Measurements from ENCODE around the gene GRAMD1A. TPM values are rescaled to one million over a fixed set of nuclear protein-coding genes. Genes with fewer than 3 reads are reported as not detected.
"Not testable (repeated sequence)": the region's sequence is repeated elsewhere in the genome, so short reads cannot be mapped to it uniquely, and the experiment has no call there.

The GRAMD1A gene
- total RNA-seq, 2 experiments from 2014 or later: 109 to 127 TPM

DNA sequence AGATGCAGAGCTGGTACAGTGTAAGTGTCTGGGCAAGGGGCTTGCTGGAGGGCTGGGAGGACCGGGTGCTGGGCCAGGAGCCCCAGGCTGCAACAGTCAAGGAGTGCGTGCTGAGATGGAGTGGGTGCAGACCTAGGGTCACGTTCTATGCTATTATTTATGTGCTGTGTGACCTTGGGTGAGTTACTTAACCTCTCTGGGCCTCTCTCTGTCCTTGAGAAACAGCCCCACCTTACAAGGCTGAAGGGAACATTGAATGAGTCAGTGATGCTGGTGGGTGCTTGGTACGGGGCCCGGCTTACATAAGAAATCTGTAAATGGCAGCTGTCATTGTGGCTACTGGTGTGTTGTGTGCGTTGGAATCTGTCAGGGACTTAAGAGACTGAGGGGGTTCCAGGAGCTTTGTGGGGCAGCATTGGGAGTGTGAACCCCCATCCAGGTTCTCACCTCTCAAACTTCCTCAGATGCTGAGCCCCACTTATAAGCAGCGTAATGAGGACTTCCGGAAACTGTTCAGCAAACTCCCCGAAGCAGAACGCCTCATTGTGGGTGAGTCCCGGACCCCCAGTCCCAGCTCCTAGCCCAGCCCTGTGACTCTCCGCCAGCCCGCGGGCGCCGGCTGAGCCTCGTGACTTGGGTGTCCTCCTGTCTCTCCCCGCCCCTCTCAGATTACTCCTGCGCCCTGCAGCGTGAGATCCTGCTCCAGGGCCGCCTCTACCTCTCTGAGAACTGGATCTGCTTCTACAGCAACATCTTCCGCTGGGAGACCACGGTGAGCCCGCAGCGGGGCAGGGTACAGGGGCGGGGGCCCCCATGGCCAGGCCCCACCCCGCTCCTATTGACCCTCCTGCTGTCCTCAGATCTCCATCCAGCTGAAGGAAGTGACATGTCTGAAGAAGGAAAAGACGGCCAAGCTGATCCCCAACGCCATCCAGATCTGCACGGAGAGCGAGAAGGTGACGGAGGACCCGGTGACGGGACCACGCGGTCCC lies 9.6 kb downstream of the GRAMD1A start:
- Mint-ChIP-seq H3K27ac (peak overlapping the region; percentile 31), H3K36me3 (peaks cover 40% of the 10 kb centered on the region)
- no peak for ATAC-seq

DNA sequence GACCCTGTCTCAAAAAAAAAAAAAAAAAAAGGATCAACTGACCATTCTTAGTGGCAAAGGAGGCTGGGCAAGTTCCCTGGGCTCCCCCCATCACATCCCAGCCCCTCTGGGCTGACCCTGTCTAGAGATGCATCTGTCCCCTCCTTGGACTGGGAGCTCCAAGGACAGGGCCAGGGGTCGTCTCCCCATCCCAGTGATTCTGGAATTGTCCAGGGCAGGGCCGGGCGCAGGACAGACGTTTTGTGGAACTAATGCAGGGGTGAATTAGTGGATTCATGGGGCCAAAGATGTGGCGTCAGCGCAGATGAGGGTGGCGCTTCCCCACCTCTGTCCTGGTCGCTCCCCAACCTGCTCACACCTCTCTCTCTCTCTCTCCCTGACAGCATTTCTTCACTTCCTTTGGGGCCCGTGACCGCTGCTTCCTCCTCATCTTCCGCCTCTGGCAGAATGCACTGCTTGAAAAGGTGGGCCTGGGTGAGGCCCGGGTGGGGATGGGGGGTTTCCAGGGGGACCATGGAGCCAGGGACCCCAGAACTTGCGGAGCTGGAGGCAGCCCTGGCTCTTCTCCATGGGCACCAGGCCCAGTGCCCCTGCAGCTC lies 11.1 kb downstream of the GRAMD1A start:
- DNase-seq (peak; percentile 66), ATAC-seq (peak; percentile 44)
- H3K36me3 Mint-ChIP-seq: peaks cover 43% of the 10 kb centered on the region
- CTCF ChIA-PET: interaction anchor here (0.7 to 8.4 kb wide), 7 partner anchors 10 to 44 kb away, joined by 3 to 97 read pairs (median 8); partner anchors contain the start of gene GRAMD1A
- peak overlapping the region; percentile 77 for H3K27ac Mint-ChIP-seq
- peaks cover 55% of the 10 kb centered on the region for H3K4me1 Mint-ChIP-seq
- no peaks in the 10 kb centered on the region for H3K9me3 Mint-ChIP-seq (ENCODE audit: low read depth)
- no peaks in the 10 kb centered on the region for H3K27me3 Mint-ChIP-seq
- no peak overlapping the region for H3K4me3 Mint-ChIP-seq

More for the DNA sequence above, 9.6 kb downstream of the GRAMD1A start:
- Mint-ChIP-seq H3K27me3 (no peaks in the 10 kb centered on the region), H3K9me3 (ENCODE audit: low read depth) (no peaks in the 10 kb centered on the region), H3K4me1 (peaks cover 51% of the 10 kb centered on the region), H3K4me3 (no peak overlapping the region)
- DNase-seq: no peak
- CTCF ChIA-PET: interaction anchor here (1.3 to 8.4 kb wide), 3 partner anchors 8 to 37 kb away, joined by 4 to 97 read pairs (median 38); partner anchors contain the start of gene GRAMD1A

DNA sequence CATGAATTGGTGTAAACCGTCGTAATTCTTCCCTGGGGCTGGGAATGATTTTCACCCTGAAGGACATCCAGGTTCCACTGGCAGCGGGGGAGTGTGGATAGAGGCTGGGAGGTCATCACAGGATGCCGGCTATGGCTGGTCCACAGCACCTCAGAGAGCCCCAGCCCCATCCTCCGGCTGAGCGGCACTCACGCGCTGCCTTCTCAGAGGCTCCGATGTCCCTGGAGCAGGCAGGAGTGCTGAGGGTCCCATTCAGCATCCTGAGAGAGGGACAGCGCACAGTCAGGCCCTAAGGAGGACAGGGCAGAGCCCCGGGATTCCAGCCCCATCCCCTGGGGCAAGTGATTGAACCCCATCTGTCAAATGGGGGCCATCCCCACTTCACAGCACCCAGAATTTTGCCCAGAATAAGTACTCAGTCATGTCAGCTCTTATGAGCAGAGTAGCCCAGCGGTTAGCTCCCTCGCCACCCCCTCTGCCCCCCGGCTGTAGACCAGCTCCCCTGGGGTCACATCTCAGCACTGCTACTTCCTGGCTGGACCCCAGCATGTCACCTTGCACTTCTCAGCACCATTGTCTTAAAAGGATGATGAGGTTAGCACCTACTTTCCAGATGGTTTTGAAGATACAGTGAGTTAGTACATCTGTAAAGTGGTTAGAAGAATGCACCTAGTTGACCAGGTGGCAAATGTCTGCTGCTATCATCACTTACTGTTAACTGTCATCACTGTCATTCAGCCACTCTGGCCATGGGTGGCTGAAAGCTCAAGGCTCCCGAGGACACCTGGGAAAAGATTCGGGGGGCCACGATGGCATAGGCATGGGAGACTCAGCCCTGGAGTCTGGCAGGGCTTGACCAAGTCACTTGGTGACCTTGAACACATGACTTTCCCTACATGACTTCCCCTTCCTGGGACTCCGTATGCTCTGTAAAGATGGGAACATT lies 11.9 kb downstream of the GRAMD1A start:
- Mint-ChIP-seq H3K4me1 (peaks cover 52% of the 10 kb centered on the region), H3K36me3 (peaks cover 39% of the 10 kb centered on the region), H3K27ac (peak overlapping the region; percentile 77), H3K9me3 (ENCODE audit: low read depth) (no peaks in the 10 kb centered on the region), H3K4me3 (no peak overlapping the region), H3K27me3 (no peaks in the 10 kb centered on the region)
- CTCF ChIA-PET: interaction anchor here (0.8 to 8.4 kb wide), 14 partner anchors 10 to 48 kb away, joined by 3 to 97 read pairs (median 6); partner anchors contain the start of genes GRAMD1A and ZNF792
- ATAC-seq (peak; percentile 28), DNase-seq (no peak)

DNA sequence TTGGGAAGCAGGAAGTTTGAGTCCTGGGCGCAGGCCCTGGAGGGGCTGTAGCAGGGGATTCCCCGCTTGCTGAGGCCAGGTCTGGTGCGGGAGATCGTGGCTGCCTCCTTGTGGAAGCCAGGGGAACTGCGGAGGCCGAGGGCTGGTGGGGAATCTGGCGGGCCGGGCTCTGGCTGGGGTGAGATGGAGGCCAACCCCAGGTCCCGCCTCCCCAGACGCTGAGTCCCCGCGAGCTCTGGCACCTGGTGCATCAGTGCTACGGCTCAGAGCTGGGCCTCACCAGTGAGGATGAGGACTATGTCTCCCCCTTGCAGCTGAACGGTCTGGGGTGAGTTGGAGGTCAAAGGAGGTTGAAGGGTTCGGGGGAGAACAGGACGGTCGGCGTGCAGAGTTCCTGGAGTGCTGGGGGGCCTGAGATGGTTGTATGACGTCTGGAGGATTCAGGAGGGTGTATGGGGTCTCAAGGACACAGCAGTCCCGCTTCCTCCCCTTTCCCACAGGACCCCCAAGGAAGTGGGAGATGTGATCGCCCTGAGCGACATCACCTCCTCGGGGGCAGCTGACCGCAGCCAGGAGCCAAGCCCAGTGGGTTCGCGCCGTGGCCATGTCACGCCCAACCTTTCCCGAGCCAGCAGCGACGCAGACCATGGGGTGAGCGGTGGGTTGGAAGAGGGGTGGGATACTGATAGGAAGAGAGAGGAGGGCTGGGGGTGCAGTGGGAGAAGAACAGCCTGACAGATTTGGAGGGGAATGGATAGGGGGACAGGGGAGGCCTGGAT lies 13.1 kb downstream of the GRAMD1A start:
- Mint-ChIP-seq H3K9me3 (ENCODE audit: low read depth) (no peaks in the 10 kb centered on the region), H3K4me3 (no peak overlapping the region), H3K36me3 (peaks cover 47% of the 10 kb centered on the region), H3K4me1 (peaks cover 52% of the 10 kb centered on the region), H3K27me3 (no peaks in the 10 kb centered on the region), H3K27ac (peak overlapping the region; percentile 56)
- ATAC-seq (peak; percentile 67), DNase-seq (peak; percentile 83)
- CTCF ChIA-PET: interaction anchor here (0.6 to 8.4 kb wide), 15 partner anchors 8 to 123 kb away, joined by 3 to 97 read pairs (median 5); partner anchors contain the start of genes GRAMD1A, ZNF30 and ZNF792

DNA sequence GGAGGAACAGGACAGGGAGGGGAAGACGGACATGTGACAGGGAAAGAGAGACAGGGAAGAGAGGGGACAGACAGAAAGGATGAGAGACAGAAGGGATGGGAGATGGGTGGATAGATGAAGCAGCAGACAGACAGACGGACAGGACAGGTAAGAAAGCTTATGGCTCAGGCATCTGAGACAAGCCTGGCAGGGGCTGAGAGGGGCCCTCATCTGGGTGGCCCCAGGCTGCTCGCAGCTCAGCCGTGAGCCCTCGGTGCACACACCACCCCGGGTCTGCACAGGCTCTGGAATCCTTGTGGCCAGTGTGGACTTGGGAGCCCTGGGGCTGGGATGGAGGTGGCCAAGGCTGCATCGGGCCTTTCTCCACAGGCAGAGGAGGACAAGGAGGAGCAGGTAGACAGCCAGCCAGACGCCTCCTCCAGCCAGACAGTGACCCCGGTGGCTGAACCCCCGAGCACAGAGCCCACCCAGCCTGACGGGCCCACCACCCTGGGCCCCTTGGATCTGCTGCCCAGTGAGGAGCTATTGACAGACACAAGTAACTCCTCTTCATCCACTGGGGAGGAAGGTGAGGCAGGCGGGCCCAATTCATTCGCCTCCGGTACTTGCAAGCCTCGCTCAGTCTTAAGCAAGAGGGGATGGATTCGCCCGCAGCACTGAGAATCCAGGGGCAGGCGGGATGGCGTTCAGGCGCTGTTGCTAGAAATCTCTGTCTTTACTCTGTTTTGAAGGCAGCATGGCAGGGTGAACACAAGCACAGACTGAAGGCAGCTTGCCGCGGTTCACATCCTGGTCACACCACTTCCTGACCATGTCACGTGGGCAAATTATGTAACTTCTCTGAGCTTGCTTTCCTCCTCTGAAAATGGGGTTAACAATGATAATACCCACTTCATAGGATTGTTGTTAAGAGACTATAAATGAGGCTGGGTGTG lies 14.0 kb downstream of the GRAMD1A start:
- DNase-seq (peak; percentile 86), ATAC-seq (peak; percentile 61)
- Mint-ChIP-seq H3K27me3 (no peaks in the 10 kb centered on the region), H3K27ac (peak overlapping the region; percentile 73), H3K4me1 (peaks cover 52% of the 10 kb centered on the region), H3K36me3 (peaks cover 51% of the 10 kb centered on the region), H3K9me3 (ENCODE audit: low read depth) (no peaks in the 10 kb centered on the region), H3K4me3 (peak overlapping the region; percentile 4)
- CTCF ChIA-PET: interaction anchor here (0.7 to 8.4 kb wide), 14 partner anchors 13 to 122 kb away, joined by 3 to 97 read pairs (median 8); partner anchors contain the start of genes GRAMD1A, ZNF30 and ZNF792

DNA sequence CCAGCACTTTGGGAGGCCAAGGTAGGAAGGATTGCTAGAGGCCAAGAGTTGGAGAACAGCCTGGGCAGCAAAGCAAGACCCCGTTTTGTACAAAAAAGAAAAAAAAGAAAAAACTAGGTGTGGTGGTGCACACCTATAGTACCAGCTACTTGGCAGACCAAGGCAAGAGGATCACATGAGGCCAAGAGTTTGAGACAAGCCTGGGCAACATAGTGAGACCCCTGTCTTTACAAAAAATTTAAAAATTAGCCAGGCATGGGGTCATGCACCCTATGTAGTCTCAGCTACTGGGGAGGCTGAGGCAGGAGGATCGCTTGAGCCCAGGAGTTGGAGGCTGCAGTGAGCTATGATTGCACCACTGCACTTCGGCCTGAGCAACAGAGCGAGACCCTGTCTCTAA lies 14.7 kb downstream of the GRAMD1A start:
- ATAC-seq; H3K27me3 Mint-ChIP-seq; DNase-seq; H3K9me3 Mint-ChIP-seq (ENCODE audit: low read depth): not testable (repeated sequence)
- peaks cover 51% of the 10 kb centered on the region for H3K4me1 Mint-ChIP-seq
- peak overlapping the region; percentile 4 for H3K4me3 Mint-ChIP-seq
- CTCF ChIA-PET: interaction anchor here (0.9 to 8.4 kb wide), 11 partner anchors 12 to 121 kb away, joined by 3 to 97 read pairs (median 9); partner anchors contain the start of genes GRAMD1A and ZNF792
- H3K27ac Mint-ChIP-seq: peak overlapping the region; percentile 73
- H3K36me3 Mint-ChIP-seq: peaks cover 50% of the 10 kb centered on the region

DNA sequence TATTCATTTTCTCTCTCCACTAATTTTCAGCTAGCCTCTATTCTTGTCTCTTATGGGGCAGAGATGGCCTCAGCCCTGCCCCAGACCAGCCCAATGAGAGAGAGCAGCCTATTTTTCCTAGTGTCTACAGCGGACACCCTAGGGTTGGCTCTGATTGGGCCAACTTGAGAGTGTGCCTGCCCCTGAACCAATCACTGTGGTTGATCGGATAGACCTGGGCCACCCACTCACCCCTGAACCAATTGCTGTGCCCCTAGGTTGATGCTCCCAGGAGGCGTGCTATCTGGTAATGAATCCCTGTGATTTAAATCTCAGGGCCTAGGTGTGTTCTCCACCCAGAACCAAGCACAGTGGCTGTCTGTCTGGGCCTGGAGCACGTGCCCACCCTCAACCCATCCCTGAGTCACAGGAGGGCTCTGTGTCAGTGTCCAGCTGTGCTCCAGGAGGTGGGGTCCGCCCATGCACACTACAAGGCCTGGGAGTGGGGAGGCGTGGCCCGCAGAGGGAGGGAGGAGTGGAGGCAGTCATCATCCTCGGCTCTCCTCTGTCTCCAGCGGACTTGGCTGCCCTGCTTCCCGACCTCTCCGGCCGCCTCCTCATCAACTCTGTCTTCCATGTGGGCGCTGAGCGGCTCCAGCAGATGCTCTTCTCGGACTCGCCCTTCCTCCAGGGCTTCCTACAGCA lies 15.3 kb downstream of the GRAMD1A start:
- Mint-ChIP-seq H3K4me3 (no peak overlapping the region), H3K9me3 (ENCODE audit: low read depth) (no peaks in the 10 kb centered on the region), H3K36me3 (peaks cover 48% of the 10 kb centered on the region), H3K27me3 (no peaks in the 10 kb centered on the region), H3K27ac (no peak overlapping the region), H3K4me1 (peaks cover 47% of the 10 kb centered on the region)
- no peak for DNase-seq
- ATAC-seq: no peak
- CTCF ChIA-PET: interaction anchor here (0.9 to 8.4 kb wide), 5 partner anchors 12 to 76 kb away, joined by 3 to 97 read pairs (median 4); no protein-coding TSS in a partner anchor

DNA sequence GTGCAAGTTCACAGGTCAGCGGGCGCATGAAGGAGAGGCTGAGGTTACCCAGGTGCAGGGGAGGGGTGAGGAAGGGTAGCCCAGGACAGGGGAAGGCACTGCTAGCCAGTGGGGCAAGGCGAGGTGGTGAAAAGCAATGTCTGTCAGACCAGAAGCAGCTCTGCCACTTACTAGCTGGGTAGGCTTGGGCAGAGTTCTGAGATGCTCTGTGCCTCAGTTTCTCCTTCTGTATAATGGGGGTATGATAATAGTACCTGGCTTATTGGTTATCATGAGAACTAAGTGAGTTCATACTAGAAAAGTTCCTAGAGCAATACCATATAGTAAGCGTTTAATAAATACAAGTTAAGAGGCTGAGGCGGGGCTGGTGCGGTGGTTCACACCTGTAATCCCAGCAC lies 15.8 kb downstream of the GRAMD1A start:
- no peaks in the 10 kb centered on the region for H3K27me3 Mint-ChIP-seq
- peaks cover 42% of the 10 kb centered on the region for H3K4me1 Mint-ChIP-seq
- DNase-seq (no peak), ATAC-seq (no peak)
- peaks cover 49% of the 10 kb centered on the region for H3K36me3 Mint-ChIP-seq
- no peak overlapping the region for H3K27ac Mint-ChIP-seq
- CTCF ChIA-PET: interaction anchor here (8.4 kb wide), 1 partner anchor 44 kb away, joined by 97 read pairs; no protein-coding TSS in a partner anchor
- H3K9me3 Mint-ChIP-seq (ENCODE audit: low read depth): no peaks in the 10 kb centered on the region
- no peak overlapping the region for H3K4me3 Mint-ChIP-seq

DNA sequence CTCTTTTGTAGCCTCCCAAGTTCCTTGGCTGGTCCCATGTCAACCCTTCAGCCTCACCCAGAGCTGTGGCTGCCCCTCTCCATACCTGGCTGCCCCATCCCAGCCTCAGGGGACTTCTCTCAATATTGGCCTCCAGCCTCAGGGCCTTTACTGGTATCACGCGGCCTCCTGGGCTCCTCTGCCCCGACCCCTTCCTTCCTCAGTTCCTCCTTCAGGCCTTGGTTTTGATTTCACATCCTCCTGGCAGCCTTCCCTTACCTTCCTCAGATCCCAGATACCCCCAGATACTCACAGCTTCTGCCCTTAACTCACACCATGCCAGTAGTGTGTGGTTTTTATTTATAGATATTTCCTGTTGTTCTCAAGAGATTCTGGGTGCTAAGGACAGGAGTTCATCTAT lies 17.4 kb downstream of the GRAMD1A start:
- Mint-ChIP-seq H3K4me3 (no peak overlapping the region), H3K4me1 (peaks cover 26% of the 10 kb centered on the region), H3K27ac (no peak overlapping the region), H3K9me3 (ENCODE audit: low read depth) (no peaks in the 10 kb centered on the region), H3K36me3 (peaks cover 48% of the 10 kb centered on the region), H3K27me3 (no peaks in the 10 kb centered on the region)
- CTCF ChIA-PET: interaction anchor here (8.4 kb wide), 1 partner anchor 45 kb away, joined by 97 read pairs; no protein-coding TSS in a partner anchor
- ATAC-seq (no peak), DNase-seq (no peak)

DNA sequence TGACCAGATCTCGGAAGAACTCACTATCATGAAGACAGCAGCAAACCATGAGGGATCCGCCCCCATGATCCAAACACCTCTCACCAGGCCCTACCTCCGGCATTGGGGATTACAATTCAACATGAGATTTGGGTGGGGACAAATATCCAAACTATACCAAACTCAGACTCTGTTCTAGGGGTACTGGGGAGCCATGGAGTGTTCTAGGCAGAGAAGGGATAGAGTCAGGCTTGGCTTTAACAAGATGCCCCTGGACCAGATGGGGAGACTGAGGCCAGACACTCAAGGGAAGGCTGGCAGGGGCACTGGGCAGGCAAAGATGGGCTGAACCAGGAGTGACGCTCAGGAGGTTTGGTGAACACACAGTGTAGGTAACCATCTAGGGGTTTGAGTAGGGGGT lies 18.3 kb downstream of the GRAMD1A start:
- no peak overlapping the region for H3K4me3 Mint-ChIP-seq
- H3K27ac Mint-ChIP-seq: no peak overlapping the region

More for the DNA sequence above, 18.3 kb downstream of the GRAMD1A start:
- no peak for DNase-seq
- ATAC-seq: no peak
- CTCF ChIA-PET: interaction anchor here (8.4 kb wide), 1 partner anchor 46 kb away, joined by 97 read pairs; no protein-coding TSS in a partner anchor
- Mint-ChIP-seq H3K4me1 (peaks cover 17% of the 10 kb centered on the region), H3K27me3 (no peaks in the 10 kb centered on the region), H3K9me3 (ENCODE audit: low read depth) (no peaks in the 10 kb centered on the region), H3K36me3 (peaks cover 46% of the 10 kb centered on the region)

Measured in activated CD8-positive, alpha-beta memory T cell treated with anti-CD3 and anti-CD28 coated beads, Interleukin-2, amount 10 ng/mL, durations not matched to agents 7 days and 5 days (primary cell).